ENCODE measurements around the gene CREG2.

Gene CREG2

DNA sequence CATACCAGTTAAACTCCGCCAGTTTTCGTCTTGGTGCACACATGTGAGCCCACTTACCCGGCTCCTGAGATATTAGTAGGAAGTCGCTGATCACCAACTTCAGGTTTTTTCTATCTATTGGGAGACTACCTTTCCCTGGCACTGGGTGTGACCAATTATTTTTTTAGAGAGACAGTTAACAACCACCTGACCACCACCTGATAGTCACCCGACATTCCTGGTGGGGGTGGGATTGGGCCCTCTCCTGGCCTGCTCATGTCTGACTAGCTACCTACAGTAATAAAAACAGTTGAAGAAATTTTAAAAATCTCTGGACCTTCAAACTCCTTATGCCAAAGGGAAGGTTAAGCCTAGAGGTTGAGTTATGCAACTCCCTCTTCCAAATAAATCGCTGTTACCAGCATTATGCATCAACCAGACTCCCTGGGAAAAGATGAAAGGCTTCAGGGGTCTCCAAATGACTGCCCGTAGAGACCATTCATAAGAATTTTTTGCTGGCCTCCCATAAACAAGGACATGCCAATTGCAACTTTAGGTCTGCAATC is 27.8 kb downstream of the CREG2 start:
- Histone ChIP-seq H4K12ac (ENCODE audit: low read depth, low read length) (no peak overlapping the region), H3K9me3 (ENCODE audit: insufficient read depth, low read depth, low read length) (peaks cover 4% of the 10 kb centered on the region), H3K36me3 (ENCODE audit: control insufficient read depth in 1 of 2, insufficient read depth in 2 of 2, low read length in 2 of 2) (no peaks in the 10 kb centered on the region), H4K91ac (ENCODE audit: low read depth, low read length) (no peak overlapping the region), H2BK120ac (ENCODE audit: insufficient read depth, low read length, poor library complexity) (no peak overlapping the region), H3K4me3 (ENCODE audit: low read depth, low read length) (no peak overlapping the region), H3K4ac (ENCODE audit: low read depth, low read length) (no peak overlapping the region), H2BK5ac (ENCODE audit: low read depth, low read length, poor library complexity) (no peak overlapping the region), H3K27ac (ENCODE audit: low read depth, low read length) (peak overlapping the region; percentile 25), H3K9ac (ENCODE audit: low read length) (no peak overlapping the region), H4K8ac (ENCODE audit: low read depth, low read length) (no peak overlapping the region), H3K79me1 (ENCODE audit: low read length) (peaks cover 3% of the 10 kb centered on the region), H2AFZ (ENCODE audit: insufficient read depth, low read length, poor library complexity) (no peak overlapping the region), H2AK5ac (ENCODE audit: low read length) (no peak overlapping the region), H3K14ac (ENCODE audit: low read length) (no peak overlapping the region), H3K4me1 (ENCODE audit: control insufficient read depth in 1 of 2, insufficient read depth in 2 of 2, low read length in 2 of 2) (peaks cover 15 to 25% of the 10 kb centered on the region in 2 experiments), H3K23ac (ENCODE audit: low read length) (no peak overlapping the region), H3K18ac (ENCODE audit: low read length) (no peak overlapping the region), H2BK12ac (ENCODE audit: low read length) (no peak overlapping the region), H3K4me2 (ENCODE audit: low read length) (no peak overlapping the region), H3K79me2 (ENCODE audit: control insufficient read depth, insufficient read depth, low read length, poor library complexity) (no peaks in the 10 kb centered on the region), H3K27me3 (ENCODE audit: insufficient read depth, low read length) (no peaks in the 10 kb centered on the region)
- DNase-seq = peak in 1 of 2 donors; percentile 23
- no CpG with 5 or more reads among the region's 7 CpGs for WGBS (ENCODE audit: extremely low coverage, insufficient coverage, insufficient read length)

DNA sequence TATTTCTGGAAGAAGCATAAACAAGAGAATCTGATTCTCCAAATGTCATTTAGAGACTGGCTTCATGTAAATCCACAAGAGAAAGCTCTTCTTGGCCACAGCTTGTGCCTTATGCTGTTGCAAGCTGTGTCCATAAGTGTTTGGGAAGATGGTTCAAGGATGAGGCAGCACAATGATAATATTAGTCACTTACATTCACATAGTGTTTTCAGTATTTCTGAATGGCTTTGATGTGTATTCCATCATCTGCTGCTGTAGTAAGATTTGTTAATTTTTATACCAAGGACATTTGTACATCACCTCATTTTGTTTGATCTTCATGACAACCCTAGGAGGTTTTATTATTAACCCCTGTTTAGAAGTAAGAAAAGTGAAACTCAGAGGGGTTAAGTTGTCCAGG is 29.9 kb downstream of the CREG2 start:
- peak overlapping the region; percentile 59 for H2AK5ac ChIP-seq (ENCODE audit: low read length)
- no peak overlapping the region for H4K8ac ChIP-seq (ENCODE audit: low read depth, low read length)
- no peak overlapping the region for H3K27ac ChIP-seq (ENCODE audit: low read depth, low read length)
- no peak overlapping the region for H3K4ac ChIP-seq (ENCODE audit: low read depth, low read length)
- H4K91ac ChIP-seq (ENCODE audit: low read depth, low read length) = peak overlapping the region; percentile 37
- H2BK120ac ChIP-seq (ENCODE audit: insufficient read depth, low read length, poor library complexity) = no peak overlapping the region
- peaks cover 15 to 22% of the 10 kb centered on the region in 2 experiments for H3K4me1 ChIP-seq (ENCODE audit: control insufficient read depth in 1 of 2, insufficient read depth in 2 of 2, low read length in 2 of 2)
- no peak overlapping the region for H2BK12ac ChIP-seq (ENCODE audit: low read length)
- H3K27me3 ChIP-seq (ENCODE audit: insufficient read depth, low read length) = no peaks in the 10 kb centered on the region
- H3K18ac ChIP-seq (ENCODE audit: low read length) = no peak overlapping the region
- H3K36me3 ChIP-seq (ENCODE audit: control insufficient read depth in 1 of 2, insufficient read depth in 2 of 2, low read length in 2 of 2) = no peaks in the 10 kb centered on the region
- no peak overlapping the region for H2BK5ac ChIP-seq (ENCODE audit: low read depth, low read length, poor library complexity)
- no peak overlapping the region for H3K23ac ChIP-seq (ENCODE audit: low read length)
- H3K79me1 ChIP-seq (ENCODE audit: low read length) = peaks cover 3% of the 10 kb centered on the region
- H4K12ac ChIP-seq (ENCODE audit: low read depth, low read length) = no peak overlapping the region
- no peaks in the 10 kb centered on the region for H3K79me2 ChIP-seq (ENCODE audit: control insufficient read depth, insufficient read depth, low read length, poor library complexity)
- H3K4me2 ChIP-seq (ENCODE audit: low read length) = no peak overlapping the region
- H2AFZ ChIP-seq (ENCODE audit: insufficient read depth, low read length, poor library complexity) = no peak overlapping the region
- peak; percentile 40 to 51 for DNase-seq
- no peak overlapping the region for H3K4me3 ChIP-seq (ENCODE audit: low read depth, low read length)
- no peak overlapping the region for H3K14ac ChIP-seq (ENCODE audit: low read length)
- H3K9me3 ChIP-seq (ENCODE audit: insufficient read depth, low read depth, low read length) = peaks cover 4% of the 10 kb centered on the region
- H3K9ac ChIP-seq (ENCODE audit: low read length) = no peak overlapping the region

DNA sequence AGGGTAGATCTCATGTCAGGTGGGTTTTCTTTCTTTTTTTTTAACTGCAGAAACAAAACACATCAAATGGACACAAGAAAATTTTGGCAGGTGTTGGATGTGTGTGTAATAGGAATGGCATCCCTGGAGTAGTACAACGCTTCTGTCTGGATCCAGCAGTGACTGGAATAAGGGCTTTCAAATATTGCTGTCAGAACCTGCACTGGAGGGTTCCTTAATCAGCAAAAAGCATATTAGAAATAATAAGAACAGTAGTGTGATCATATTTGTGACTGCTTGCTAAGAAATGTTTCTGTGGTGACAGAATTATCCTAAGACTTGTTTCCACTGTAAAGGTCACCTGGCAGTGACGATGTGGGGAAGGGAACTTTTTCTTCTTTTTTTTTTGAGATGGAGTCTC is 30.8 kb downstream of the CREG2 start:
- H3K79me1 ChIP-seq (ENCODE audit: low read length) = peaks cover 3% of the 10 kb centered on the region
- peaks cover 15 to 18% of the 10 kb centered on the region in 2 experiments for H3K4me1 ChIP-seq (ENCODE audit: control insufficient read depth in 1 of 2, insufficient read depth in 2 of 2, low read length in 2 of 2)
- H2BK5ac ChIP-seq (ENCODE audit: low read depth, low read length, poor library complexity) = no peak overlapping the region
- H3K4me3 ChIP-seq (ENCODE audit: low read depth, low read length) = no peak overlapping the region
- H3K4me2 ChIP-seq (ENCODE audit: low read length) = no peak overlapping the region
- no peak overlapping the region for H3K18ac ChIP-seq (ENCODE audit: low read length)
- no CpG with 5 or more reads among the region's 2 CpGs for WGBS (ENCODE audit: extremely low coverage, insufficient coverage, insufficient read length)
- no peak overlapping the region for H3K9ac ChIP-seq (ENCODE audit: low read length)
- no peak overlapping the region for H2AFZ ChIP-seq (ENCODE audit: insufficient read depth, low read length, poor library complexity)
- no peak overlapping the region for H3K27ac ChIP-seq (ENCODE audit: low read depth, low read length)
- H2BK120ac ChIP-seq (ENCODE audit: insufficient read depth, low read length, poor library complexity) = no peak overlapping the region
- no peak overlapping the region for H4K12ac ChIP-seq (ENCODE audit: low read depth, low read length)
- H3K36me3 ChIP-seq (ENCODE audit: control insufficient read depth in 1 of 2, insufficient read depth in 2 of 2, low read length in 2 of 2) = no peaks in the 10 kb centered on the region
- H4K91ac ChIP-seq (ENCODE audit: low read depth, low read length) = no peak overlapping the region
- H3K79me2 ChIP-seq (ENCODE audit: control insufficient read depth, insufficient read depth, low read length, poor library complexity) = no peaks in the 10 kb centered on the region
- H3K14ac ChIP-seq (ENCODE audit: low read length) = no peak overlapping the region
- peaks cover 4% of the 10 kb centered on the region for H3K9me3 ChIP-seq (ENCODE audit: insufficient read depth, low read depth, low read length)
- no peak overlapping the region for H4K8ac ChIP-seq (ENCODE audit: low read depth, low read length)
- H2AK5ac ChIP-seq (ENCODE audit: low read length) = no peak overlapping the region
- no peak overlapping the region for H3K23ac ChIP-seq (ENCODE audit: low read length)
- H3K27me3 ChIP-seq (ENCODE audit: insufficient read depth, low read length) = no peaks in the 10 kb centered on the region
- no peak overlapping the region for H3K4ac ChIP-seq (ENCODE audit: low read depth, low read length)
- DNase-seq = peak; percentile 62 to 72
- H2BK12ac ChIP-seq (ENCODE audit: low read length) = no peak overlapping the region

DNA sequence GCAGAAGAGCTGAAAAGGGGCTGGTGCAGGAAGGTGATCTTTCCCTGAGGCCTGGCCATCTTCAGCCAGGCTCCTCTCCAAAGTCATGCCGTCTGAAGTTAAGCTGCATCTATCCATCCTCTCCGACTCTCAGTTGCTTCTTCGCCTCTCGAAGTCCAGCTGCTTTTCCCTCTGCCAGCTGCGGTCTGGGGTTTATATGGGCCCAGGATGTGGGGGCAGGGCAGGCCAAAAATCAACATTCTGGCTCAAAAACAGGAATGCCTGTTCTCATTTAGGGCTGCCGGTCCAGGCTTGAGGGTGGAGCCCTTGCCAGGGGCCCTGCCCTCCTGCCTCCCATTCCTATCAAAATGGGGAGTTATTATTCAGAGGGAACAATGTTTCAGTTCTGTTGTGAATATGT is 31.2 kb downstream of the CREG2 start:
- Histone ChIP-seq H4K12ac (ENCODE audit: low read depth, low read length) (peak overlapping the region; percentile 2), H3K4me2 (ENCODE audit: low read length) (peak overlapping the region; percentile 1), H3K4ac (ENCODE audit: low read depth, low read length) (no peak overlapping the region), H4K91ac (ENCODE audit: low read depth, low read length) (no peak overlapping the region), H3K18ac (ENCODE audit: low read length) (no peak overlapping the region), H2AFZ (ENCODE audit: insufficient read depth, low read length, poor library complexity) (no peak overlapping the region), H3K23ac (ENCODE audit: low read length) (no peak overlapping the region), H3K4me1 (ENCODE audit: control insufficient read depth in 1 of 2, insufficient read depth in 2 of 2, low read length in 2 of 2) (peaks cover 11 to 15% of the 10 kb centered on the region in 2 experiments), H2BK120ac (ENCODE audit: insufficient read depth, low read length, poor library complexity) (peak overlapping the region; percentile 48), H3K79me2 (ENCODE audit: control insufficient read depth, insufficient read depth, low read length, poor library complexity) (no peaks in the 10 kb centered on the region), H3K9ac (ENCODE audit: low read length) (no peak overlapping the region), H3K27me3 (ENCODE audit: insufficient read depth, low read length) (no peaks in the 10 kb centered on the region), H3K4me3 (ENCODE audit: low read depth, low read length) (no peak overlapping the region), H2BK12ac (ENCODE audit: low read length) (peak overlapping the region; percentile 70), H3K14ac (ENCODE audit: low read length) (peak overlapping the region; percentile 45), H2BK5ac (ENCODE audit: low read depth, low read length, poor library complexity) (no peak overlapping the region), H4K8ac (ENCODE audit: low read depth, low read length) (no peak overlapping the region), H3K79me1 (ENCODE audit: low read length) (peaks cover 3% of the 10 kb centered on the region), H3K9me3 (ENCODE audit: insufficient read depth, low read depth, low read length) (peaks cover 4% of the 10 kb centered on the region), H3K36me3 (ENCODE audit: control insufficient read depth in 1 of 2, insufficient read depth in 2 of 2, low read length in 2 of 2) (no peaks in the 10 kb centered on the region), H2AK5ac (ENCODE audit: low read length) (no peak overlapping the region), H3K27ac (ENCODE audit: low read depth, low read length) (no peak overlapping the region)
- WGBS (ENCODE audit: extremely low coverage, insufficient coverage, insufficient read length) = no CpG with 5 or more reads among the region's 6 CpGs
- no peak for DNase-seq
